WTC11 (cell line): Measurements from ENCODE around the gene SRRT. TPM values are rescaled to one million over a fixed set of nuclear protein-coding genes. Genes with fewer than 3 reads are reported as not detected.

Experiments used
- ATAC-seq: fragments of 200-7000 bp; cut with Tn5 transposase; 2 replicates; pipeline ENCODE4 v1.10.0; 2021; ENCODE audit warnings: mild to moderate bottlenecking, moderate library complexity
- CTCF ChIA-PET: fragments of 300-600 bp; sonication (Branson Sonifier 250); formaldehyde crosslinking; loops from one replicate; lab custom pipeline; 2021; ENCODE audit warnings: antibody characterized with exemption; lab: Charles Lee
- POLR2A ChIA-PET: fragments of 350-600 bp; sonication (Branson Sonifier 250); formaldehyde crosslinking; loops from one replicate; lab custom pipeline; 2021; ENCODE audit warnings: antibody characterized with exemption; lab: Charles Lee
- DNase-seq: peaks from one replicate; pipeline ENCODE4 v3.0.0; 2021; ENCODE audit warnings: low spot score
- H3K27ac Mint-ChIP-seq: 2 replicates; pipeline ENCODE4 v1.8.0; 2021; ENCODE audit warnings: mixed read lengths
- H3K27me3 Mint-ChIP-seq: 2 replicates; pipeline ENCODE4 v1.8.0; 2021; ENCODE audit warnings: low read depth, mild to moderate bottlenecking, moderate library complexity, mixed read lengths
- H3K36me3 Mint-ChIP-seq: 2 replicates; pipeline ENCODE4 v1.8.0; 2021; ENCODE audit warnings: mixed read lengths
- H3K4me1 Mint-ChIP-seq: 2 replicates; pipeline ENCODE4 v1.8.0; 2022; ENCODE audit warnings: mixed read lengths
- H3K4me3 Mint-ChIP-seq: 2 replicates; pipeline ENCODE4 v1.8.0; 2021; ENCODE audit warnings: mild to moderate bottlenecking, moderate library complexity, mixed read lengths
- H3K9me3 Mint-ChIP-seq: 2 replicates; pipeline ENCODE4 v1.8.0; 2021; ENCODE audit warnings: mixed read lengths
- CBFB ChIP-seq: sonication (generic); formaldehyde crosslinking; IDR thresholded peaks from 2 replicates; pipeline ENCODE4 v1.8.1; 2022; ENCODE audit warnings: mild to moderate bottlenecking, low read depth, missing genetic modification reagents
- CDX4 ChIP-seq: fragments of 250-450 bp; sonication (Bioruptor Pico); IDR thresholded peaks from 2 replicates; pipeline ENCODE4 v1.9.0; 2021; ENCODE audit warnings: moderate library complexity, mild to moderate bottlenecking, inconsistent platforms, borderline replicate concordance
- ESRRA ChIP-seq: sonication (generic); formaldehyde crosslinking; IDR thresholded peaks from 2 replicates; pipeline ENCODE4 v1.8.1; 2022; ENCODE audit warnings: mild to moderate bottlenecking, missing genetic modification reagents, borderline replicate concordance
- FOXP1 ChIP-seq: sonication (generic); formaldehyde crosslinking; IDR thresholded peaks from 2 replicates; pipeline ENCODE4 v1.8.0; 2022; ENCODE audit warnings: missing genetic modification reagents, mild to moderate bottlenecking, moderate library complexity, borderline replicate concordance
- FOXP4 ChIP-seq: sonication (generic); formaldehyde crosslinking; IDR thresholded peaks from 2 replicates; pipeline ENCODE4 v1.8.0; 2022; ENCODE audit warnings: mild to moderate bottlenecking, missing genetic modification reagents
- IRF2 ChIP-seq: sonication (generic); formaldehyde crosslinking; IDR thresholded peaks from 2 replicates; pipeline ENCODE4 v1.8.0; 2022; ENCODE audit warnings: low read depth, missing genetic modification reagents, borderline replicate concordance
- MYBL2 ChIP-seq: sonication (generic); formaldehyde crosslinking; IDR thresholded peaks from 2 replicates; pipeline ENCODE4 v1.8.1; 2023; ENCODE audit warnings: mild to moderate bottlenecking, moderate library complexity, missing genetic modification reagents
- NFATC4 ChIP-seq: fragments of 250-450 bp; sonication (Bioruptor Pico); IDR thresholded peaks from 2 replicates; pipeline ENCODE4 v1.9.0; 2021; ENCODE audit warnings: mild to moderate bottlenecking
- SMAD4 ChIP-seq: sonication (generic); formaldehyde crosslinking; IDR thresholded peaks from 2 replicates; pipeline ENCODE4 v1.8.0; 2022; ENCODE audit warnings: mild to moderate bottlenecking, missing genetic modification reagents
- STAT6 ChIP-seq: sonication (generic); formaldehyde crosslinking; conservative IDR thresholded peaks from 2 replicates; pipeline ENCODE4 v1.8.1; 2023; ENCODE audit warnings: mild to moderate bottlenecking, low read depth, missing genetic modification reagents, moderate library complexity
- TCF7 ChIP-seq: sonication (generic); formaldehyde crosslinking; IDR thresholded peaks from 2 replicates; pipeline ENCODE4 v1.8.0; 2022; ENCODE audit warnings: mild to moderate bottlenecking, low read depth, missing genetic modification reagents, moderate library complexity
- ZBTB21 ChIP-seq: sonication (generic); formaldehyde crosslinking; IDR thresholded peaks from 2 replicates; pipeline ENCODE4 v1.8.1; 2023; ENCODE audit warnings: mild to moderate bottlenecking, missing genetic modification reagents, borderline replicate concordance
- ZNF219 ChIP-seq: sonication (generic); formaldehyde crosslinking; IDR thresholded peaks from 2 replicates; pipeline ENCODE4 v1.8.0; 2023; ENCODE audit warnings: missing genetic modification reagents, mild to moderate bottlenecking, borderline replicate concordance
- ZNF232 ChIP-seq: sonication (generic); formaldehyde crosslinking; IDR thresholded peaks from 2 replicates; pipeline ENCODE4 v1.8.0; 2022; ENCODE audit warnings: mild to moderate bottlenecking, missing genetic modification reagents
- ZNF396 ChIP-seq: fragments of 250-450 bp; sonication (Bioruptor Pico); IDR thresholded peaks from 2 replicates; pipeline ENCODE4 v1.8.0; 2021; ENCODE audit warnings: mild to moderate bottlenecking, moderate library complexity, borderline replicate concordance
- ZNF416 ChIP-seq: fragments of 250-450 bp; sonication (Bioruptor Pico); IDR thresholded peaks from 2 replicates; pipeline ENCODE4 v1.9.0; 2021; ENCODE audit warnings: mild to moderate bottlenecking, inconsistent platforms
- ZNF512 ChIP-seq: sonication (generic); formaldehyde crosslinking; IDR thresholded peaks from 2 replicates; pipeline ENCODE4 v1.8.1; 2022; ENCODE audit warnings: missing genetic modification reagents, borderline replicate concordance
- total RNA-seq: library from RNA; stranded (reverse); gene quantifications from 3 replicates; pipeline ENCODE4 v1.2.3, GENCODE V29; 2021
- TF ChIP-seq, protein P1 (sequence below): sonication (generic); formaldehyde crosslinking; IDR thresholded peaks from 2 replicates; pipeline ENCODE4 v1.8.1; 2023; ENCODE audit warnings: mild to moderate bottlenecking, missing genetic modification reagents
- TF ChIP-seq, protein P2 (sequence below): sonication (generic); formaldehyde crosslinking; IDR thresholded peaks from 2 replicates; pipeline ENCODE4 v1.8.1; 2023; ENCODE audit warnings: mild to moderate bottlenecking, missing genetic modification reagents

The SRRT gene
- total RNA-seq, 1 experiment from 2014 or later, result 238 TPM

GRCh38 chr7:100886936-100887515, 12.1 kb downstream of the SRRT start:
- Mint-ChIP-seq H3K9me3 (no peaks in the 10 kb centered on the region), H3K27ac (peak overlapping the region; percentile 70), H3K4me3 (no peak overlapping the region), H3K36me3 (peaks cover 63% of the 10 kb centered on the region), H3K4me1 (peaks cover 36% of the 10 kb centered on the region), H3K27me3 (no peaks in the 10 kb centered on the region)
- CTCF ChIA-PET, result interaction anchor here (1.0 to 2.1 kb wide), 4 partner anchors 12 to 86 kb away, joined by 3 to 6 read pairs (median 5); partner anchors contain the start of gene SRRT
- POLR2A ChIA-PET, result interaction anchor here (0.5 to 6.2 kb wide), 3 partner anchors 12 to 330 kb away, joined by 3 to 71 read pairs (median 3); partner anchors contain the start of genes PLOD3 and SRRT
- TF ChIP-seq SMAD4, result no peak
- no peak for TF ChIP-seq ZNF232
- TF ChIP-seq TCF7 (CRISPR knock-in tag), result no peak
- no peak for TF ChIP-seq CBFB (CRISPR knock-in tag)
- no peak for TF ChIP-seq CDX4
- no peak for TF ChIP-seq FOXP1 (CRISPR knock-in tag)
- no peak for TF ChIP-seq ZNF512 (CRISPR knock-in tag)
- TF ChIP-seq, protein P1, sequence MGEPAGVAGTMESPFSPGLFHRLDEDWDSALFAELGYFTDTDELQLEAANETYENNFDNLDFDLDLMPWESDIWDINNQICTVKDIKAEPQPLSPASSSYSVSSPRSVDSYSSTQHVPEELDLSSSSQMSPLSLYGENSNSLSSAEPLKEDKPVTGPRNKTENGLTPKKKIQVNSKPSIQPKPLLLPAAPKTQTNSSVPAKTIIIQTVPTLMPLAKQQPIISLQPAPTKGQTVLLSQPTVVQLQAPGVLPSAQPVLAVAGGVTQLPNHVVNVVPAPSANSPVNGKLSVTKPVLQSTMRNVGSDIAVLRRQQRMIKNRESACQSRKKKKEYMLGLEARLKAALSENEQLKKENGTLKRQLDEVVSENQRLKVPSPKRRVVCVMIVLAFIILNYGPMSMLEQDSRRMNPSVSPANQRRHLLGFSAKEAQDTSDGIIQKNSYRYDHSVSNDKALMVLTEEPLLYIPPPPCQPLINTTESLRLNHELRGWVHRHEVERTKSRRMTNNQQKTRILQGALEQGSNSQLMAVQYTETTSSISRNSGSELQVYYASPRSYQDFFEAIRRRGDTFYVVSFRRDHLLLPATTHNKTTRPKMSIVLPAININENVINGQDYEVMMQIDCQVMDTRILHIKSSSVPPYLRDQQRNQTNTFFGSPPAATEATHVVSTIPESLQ (CRISPR knock-in tag), result no peak
- no peak for TF ChIP-seq STAT6 (CRISPR knock-in tag)
- TF ChIP-seq ZNF416 (CRISPR knock-in tag), result no peak
- TF ChIP-seq FOXP4 (CRISPR knock-in tag), result no peak
- no peak for TF ChIP-seq MYBL2 (CRISPR knock-in tag)
- TF ChIP-seq ZNF396, result no peak
- no peak for TF ChIP-seq ZNF219
- no peak for TF ChIP-seq NFATC4
- TF ChIP-seq IRF2 (CRISPR knock-in tag), result no peak
- TF ChIP-seq ESRRA, result no peak
- TF ChIP-seq, protein P2, sequence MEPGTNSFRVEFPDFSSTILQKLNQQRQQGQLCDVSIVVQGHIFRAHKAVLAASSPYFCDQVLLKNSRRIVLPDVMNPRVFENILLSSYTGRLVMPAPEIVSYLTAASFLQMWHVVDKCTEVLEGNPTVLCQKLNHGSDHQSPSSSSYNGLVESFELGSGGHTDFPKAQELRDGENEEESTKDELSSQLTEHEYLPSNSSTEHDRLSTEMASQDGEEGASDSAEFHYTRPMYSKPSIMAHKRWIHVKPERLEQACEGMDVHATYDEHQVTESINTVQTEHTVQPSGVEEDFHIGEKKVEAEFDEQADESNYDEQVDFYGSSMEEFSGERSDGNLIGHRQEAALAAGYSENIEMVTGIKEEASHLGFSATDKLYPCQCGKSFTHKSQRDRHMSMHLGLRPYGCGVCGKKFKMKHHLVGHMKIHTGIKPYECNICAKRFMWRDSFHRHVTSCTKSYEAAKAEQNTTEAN (CRISPR knock-in tag), result no peak
- TF ChIP-seq ZBTB21 (CRISPR knock-in tag), result no peak
- ATAC-seq, result no peak
- DNase-seq, result no peak
